Measurements from ENCODE around the gene NIN. TPM values are rescaled to one million over a fixed set of nuclear protein-coding genes. Genes with fewer than 3 reads are reported as not detected.

The NIN gene
- total RNA-seq, 1 donor from 2014 or later: 33.2 TPM

GRCh38 chr14:50846226-50846880, 15.4 kb upstream of the NIN start:
- H3K4me1 Mint-ChIP-seq: peaks cover 5% of the 10 kb centered on the region
- no peak overlapping the region for H3K27ac Mint-ChIP-seq
- no peak for DNase-seq (ENCODE audit: low spot score in 2 of 2, unreplicated experiment in 2 of 2)
- no peak for TF ChIP-seq CTCF (IDR thresholded peaks at IDR 0.05; ENCODE audit: unreplicated experiment)
- no peaks in the 10 kb centered on the region for H3K9me3 Mint-ChIP-seq
- no peaks in the 10 kb centered on the region for H3K27me3 Mint-ChIP-seq (ENCODE audit: low read depth)
- no peak overlapping the region for H3K4me3 Mint-ChIP-seq
- no peaks in the 10 kb centered on the region for H3K36me3 Mint-ChIP-seq

- H3K4me3 Mint-ChIP-seq: no peak overlapping the region
- H3K4me1 Mint-ChIP-seq: peaks cover 5% of the 10 kb centered on the region
- no peaks in the 10 kb centered on the region for H3K9me3 Mint-ChIP-seq
- H3K27me3 Mint-ChIP-seq (ENCODE audit: low read depth): no peaks in the 10 kb centered on the region
- DNase-seq (ENCODE audit: low spot score in 2 of 2, unreplicated experiment in 2 of 2): no peak
- no peaks in the 10 kb centered on the region for H3K36me3 Mint-ChIP-seq
- TF ChIP-seq CTCF (IDR thresholded peaks at IDR 0.05; ENCODE audit: unreplicated experiment): no peak
- H3K27ac Mint-ChIP-seq: no peak overlapping the region
Observed at GRCh38 chr14:50845166-50845565, 14.2 kb upstream of the NIN start.

- Mint-ChIP-seq H3K36me3 (no peaks in the 10 kb centered on the region), H3K27me3 (ENCODE audit: low read depth) (no peaks in the 10 kb centered on the region), H3K4me1 (peaks cover 5% of the 10 kb centered on the region), H3K4me3 (no peak overlapping the region), H3K27ac (no peak overlapping the region), H3K9me3 (no peaks in the 10 kb centered on the region)
- no peak for TF ChIP-seq CTCF (IDR thresholded peaks at IDR 0.05; ENCODE audit: unreplicated experiment)
- DNase-seq (ENCODE audit: low spot score in 2 of 2, unreplicated experiment in 2 of 2): no peak
Observed at GRCh38 chr14:50844391-50844790, 13.4 kb upstream of the NIN start.

GRCh38 chr14:50839691-50840090, 8.7 kb upstream of the NIN start:
- Mint-ChIP-seq H3K27ac (no peak overlapping the region), H3K4me1 (no peaks in the 10 kb centered on the region), H3K4me3 (no peak overlapping the region), H3K36me3 (no peaks in the 10 kb centered on the region), H3K9me3 (no peaks in the 10 kb centered on the region), H3K27me3 (ENCODE audit: low read depth) (peaks cover 14% of the 10 kb centered on the region)
- DNase-seq (ENCODE audit: low spot score in 2 of 2, unreplicated experiment in 2 of 2): no peak
- TF ChIP-seq CTCF (IDR thresholded peaks at IDR 0.05; ENCODE audit: unreplicated experiment): no peak

GRCh38 chr14:50839048-50839447, 8.1 kb upstream of the NIN start:
- Mint-ChIP-seq H3K4me1 (no peaks in the 10 kb centered on the region), H3K4me3 (no peak overlapping the region), H3K27ac (no peak overlapping the region), H3K9me3 (no peaks in the 10 kb centered on the region), H3K36me3 (no peaks in the 10 kb centered on the region), H3K27me3 (ENCODE audit: low read depth) (peaks cover 17% of the 10 kb centered on the region)
- no peak for DNase-seq (ENCODE audit: low spot score in 2 of 2, unreplicated experiment in 2 of 2)
- TF ChIP-seq CTCF (IDR thresholded peaks at IDR 0.05; ENCODE audit: unreplicated experiment): no peak

Data from mesothelial cell of epicardium (in vitro differentiated cells).